PFSK-1 (cell line): ENCODE data around the gene TNP2.

Experiments used
- FOXP2 ChIP-seq: optimal IDR thresholded peaks from 2 replicates; pipeline ENCODE3; 2011; ENCODE audit warnings: borderline replicate concordance, control low read depth, inconsistent platforms; ENCODE audit not compliant: insufficient read depth; ENCODE audit errors: extremely low read length, extremely low read depth
- POLR2AphosphoS5 ChIP-seq: IDR thresholded peaks from 2 replicates; pipeline ENCODE4 v1.6.1; 2012; ENCODE audit warnings: low read depth, mild to moderate bottlenecking, control low read depth, low read length, moderate library complexity
- SIN3A ChIP-seq: IDR thresholded peaks from 2 replicates; pipeline ENCODE4 v1.6.1; 2012; ENCODE audit warnings: mild to moderate bottlenecking, low read length, moderate library complexity, borderline replicate concordance; ENCODE audit not compliant: insufficient read depth
- TAF1 ChIP-seq: IDR thresholded peaks from 2 replicates; pipeline ENCODE4 v1.6.1; 2012; ENCODE audit warnings: low read length, control low read depth, borderline replicate concordance; ENCODE audit not compliant: insufficient read depth
- TF ChIP-seq, protein P1 (sequence below), 2 experiments: IDR thresholded peaks; 2 replicates each; pipeline versions ENCODE4 v1.6.1 to v1.8.0; 2011 to 2012; ENCODE audit warnings: low read depth in 2 of 2, low read length in 2 of 2, control low read depth in 1 of 2, inconsistent platforms in 1 of 2, mild to moderate bottlenecking in 1 of 2, moderate library complexity in 1 of 2; ENCODE audit not compliant: insufficient read depth in 1 of 2

The TNP2 gene

DNA sequence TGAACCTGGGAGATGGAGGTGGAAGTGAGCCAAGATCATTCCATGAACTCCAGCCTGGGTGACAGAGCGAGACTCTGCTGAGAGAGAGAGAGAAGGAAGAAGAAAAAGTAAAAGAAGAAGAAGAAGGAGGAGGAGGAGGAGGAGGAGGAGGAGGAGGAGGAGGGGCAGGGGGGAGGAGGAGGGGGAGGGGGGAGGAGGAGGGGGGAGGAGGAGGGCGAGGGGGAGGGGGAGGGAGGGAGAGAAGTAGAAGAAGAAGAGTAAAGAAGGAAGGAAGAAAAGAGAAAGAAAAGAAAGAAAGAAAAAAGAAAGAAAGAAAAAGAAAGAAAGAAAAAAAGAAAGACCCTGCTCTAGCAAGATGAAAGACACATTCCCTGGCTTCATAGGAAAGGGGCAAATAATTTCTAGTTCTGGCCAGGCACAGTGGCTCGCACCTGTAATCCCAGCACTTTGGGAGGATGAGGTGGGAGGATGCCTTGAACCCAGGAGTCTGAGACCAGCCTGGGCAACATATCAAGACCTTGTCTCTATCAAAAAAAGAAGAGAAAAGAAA is 36.7 kb downstream of the TNP2 start:
- TF ChIP-seq FOXP2 (no peak), POLR2AphosphoS5 (no peak)
- TF ChIP-seq, protein P1, sequence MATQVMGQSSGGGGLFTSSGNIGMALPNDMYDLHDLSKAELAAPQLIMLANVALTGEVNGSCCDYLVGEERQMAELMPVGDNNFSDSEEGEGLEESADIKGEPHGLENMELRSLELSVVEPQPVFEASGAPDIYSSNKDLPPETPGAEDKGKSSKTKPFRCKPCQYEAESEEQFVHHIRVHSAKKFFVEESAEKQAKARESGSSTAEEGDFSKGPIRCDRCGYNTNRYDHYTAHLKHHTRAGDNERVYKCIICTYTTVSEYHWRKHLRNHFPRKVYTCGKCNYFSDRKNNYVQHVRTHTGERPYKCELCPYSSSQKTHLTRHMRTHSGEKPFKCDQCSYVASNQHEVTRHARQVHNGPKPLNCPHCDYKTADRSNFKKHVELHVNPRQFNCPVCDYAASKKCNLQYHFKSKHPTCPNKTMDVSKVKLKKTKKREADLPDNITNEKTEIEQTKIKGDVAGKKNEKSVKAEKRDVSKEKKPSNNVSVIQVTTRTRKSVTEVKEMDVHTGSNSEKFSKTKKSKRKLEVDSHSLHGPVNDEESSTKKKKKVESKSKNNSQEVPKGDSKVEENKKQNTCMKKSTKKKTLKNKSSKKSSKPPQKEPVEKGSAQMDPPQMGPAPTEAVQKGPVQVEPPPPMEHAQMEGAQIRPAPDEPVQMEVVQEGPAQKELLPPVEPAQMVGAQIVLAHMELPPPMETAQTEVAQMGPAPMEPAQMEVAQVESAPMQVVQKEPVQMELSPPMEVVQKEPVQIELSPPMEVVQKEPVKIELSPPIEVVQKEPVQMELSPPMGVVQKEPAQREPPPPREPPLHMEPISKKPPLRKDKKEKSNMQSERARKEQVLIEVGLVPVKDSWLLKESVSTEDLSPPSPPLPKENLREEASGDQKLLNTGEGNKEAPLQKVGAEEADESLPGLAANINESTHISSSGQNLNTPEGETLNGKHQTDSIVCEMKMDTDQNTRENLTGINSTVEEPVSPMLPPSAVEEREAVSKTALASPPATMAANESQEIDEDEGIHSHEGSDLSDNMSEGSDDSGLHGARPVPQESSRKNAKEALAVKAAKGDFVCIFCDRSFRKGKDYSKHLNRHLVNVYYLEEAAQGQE (IDR thresholded peaks at IDR 0.05; ENCODE audit: insufficient read depth in 1 of 2, low read depth in 2 of 2, low read length in 2 of 2): no peak

DNA sequence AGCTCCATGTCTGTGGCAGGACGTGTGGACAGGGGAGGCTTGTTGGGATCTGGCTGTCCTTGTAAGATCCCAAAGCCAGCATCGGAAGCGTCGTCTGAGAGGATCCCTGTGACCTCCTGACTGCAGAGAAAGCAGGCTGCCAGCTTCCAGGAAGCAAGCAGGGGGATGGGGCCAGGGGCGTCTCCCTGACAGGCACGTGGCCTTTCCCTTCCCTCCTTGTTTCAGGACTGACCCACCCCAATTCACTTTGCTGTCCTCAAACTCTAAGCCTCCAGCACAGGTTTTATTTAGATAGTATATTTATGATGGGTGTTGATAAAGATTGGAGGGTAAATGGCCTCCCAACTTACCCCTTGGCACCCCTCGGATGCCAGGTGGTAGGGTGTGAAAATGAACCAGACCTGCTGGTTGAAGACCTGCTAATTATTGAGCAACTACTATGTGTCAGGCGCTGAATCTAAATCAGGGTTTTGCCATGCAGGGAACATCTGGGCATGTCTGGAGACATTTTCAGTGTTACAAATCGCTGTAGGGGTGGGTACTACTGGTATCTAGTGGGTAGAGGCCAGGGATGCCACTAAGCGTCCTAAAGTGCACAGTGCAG is 37.7 kb downstream of the TNP2 start:
- TF ChIP-seq, protein P1 (IDR thresholded peaks at IDR 0.05; ENCODE audit: insufficient read depth in 1 of 2, low read depth in 2 of 2, low read length in 2 of 2): no peak
- TF ChIP-seq FOXP2 (no peak), SIN3A (no peak), TAF1 (no peak), POLR2AphosphoS5 (no peak)

DNA sequence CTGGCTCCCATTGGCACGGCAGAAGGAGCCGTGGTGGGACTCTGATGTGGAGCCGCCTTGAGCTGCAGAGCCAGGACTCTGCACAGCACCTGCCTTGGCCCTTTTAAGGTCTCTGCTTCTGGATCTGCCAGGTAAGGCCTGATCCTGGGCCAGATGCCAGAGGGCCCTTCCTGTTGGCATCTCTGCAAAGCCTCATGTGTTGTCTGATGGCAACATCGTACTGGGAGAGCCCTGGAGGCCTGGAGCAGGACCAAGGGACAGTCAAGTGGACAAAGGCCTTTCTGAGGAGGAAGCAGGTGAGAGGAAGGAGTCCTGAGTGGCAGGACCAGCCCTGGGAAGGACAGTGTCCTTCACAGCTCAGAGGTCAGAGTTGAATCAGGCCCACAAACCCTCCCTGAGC is 39.2 kb downstream of the TNP2 start:
- TF ChIP-seq POLR2AphosphoS5: no peak
- TF ChIP-seq SIN3A: no peak
- TF ChIP-seq TAF1: no peak
- TF ChIP-seq, protein P1 (IDR thresholded peaks at IDR 0.05; ENCODE audit: insufficient read depth in 1 of 2, low read depth in 2 of 2, low read length in 2 of 2): no peak
- TF ChIP-seq FOXP2: no peak

DNA sequence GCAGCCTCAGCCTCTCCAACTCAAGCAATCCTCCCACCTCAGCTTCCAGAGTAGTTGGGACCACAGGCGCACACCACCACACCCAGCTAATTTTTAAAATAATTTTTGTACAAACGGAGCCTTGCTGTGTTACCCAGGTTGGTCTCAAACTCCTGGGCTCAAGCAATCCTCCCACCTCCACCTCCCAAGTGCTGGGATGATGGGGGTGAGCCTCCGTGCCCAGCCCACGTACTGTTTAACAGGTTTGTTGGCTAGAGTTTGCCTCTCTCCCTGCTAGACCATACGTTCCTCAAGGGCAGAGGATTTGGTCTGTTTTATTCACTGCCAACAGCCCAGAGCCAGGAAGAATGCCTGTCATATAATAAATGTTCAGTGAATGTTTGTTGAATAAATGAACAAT is 39.7 kb downstream of the TNP2 start:
- TF ChIP-seq TAF1: no peak
- TF ChIP-seq SIN3A: no peak
- TF ChIP-seq FOXP2: no peak
- no peak for TF ChIP-seq POLR2AphosphoS5
- TF ChIP-seq, protein P1 (IDR thresholded peaks at IDR 0.05; ENCODE audit: insufficient read depth in 1 of 2, low read depth in 2 of 2, low read length in 2 of 2): no peak
